Stimulated activated CD4-positive, alpha-beta T cell treated with anti-CD3 and anti-CD28 coated beads, Interleukin-12 subunit alpha, Interleukin-12 subunit beta, amount 100 ng/mL, for 4 hours (primary cell): ENCODE data around the gene STK32C.

Experiments
- DNase-seq: peaks from one replicate; pipeline ENCODE4 v3.0.0-alpha.2; 2020

The STK32C gene

DNA sequence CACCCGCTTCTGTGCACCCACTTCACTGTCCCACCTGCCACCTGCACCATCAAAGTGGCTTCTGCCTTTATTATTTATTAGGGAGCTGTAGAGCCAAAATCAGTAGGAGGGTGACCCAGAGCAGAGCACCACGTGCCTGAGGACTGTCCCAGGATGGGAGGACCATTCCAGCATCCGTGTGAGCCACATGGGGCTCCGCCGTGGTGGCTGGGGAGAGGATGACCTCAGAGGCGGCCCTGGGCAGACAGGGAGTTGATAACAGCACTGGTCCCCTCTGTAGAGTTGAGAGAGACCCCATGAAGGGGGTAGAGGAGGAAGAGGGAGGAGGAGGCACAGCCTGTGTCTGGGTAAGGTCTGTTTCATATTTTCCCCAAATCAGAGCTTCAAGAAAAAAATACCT, 129.7 kb downstream of the STK32C start:
- DNase-seq, result no peak

DNA sequence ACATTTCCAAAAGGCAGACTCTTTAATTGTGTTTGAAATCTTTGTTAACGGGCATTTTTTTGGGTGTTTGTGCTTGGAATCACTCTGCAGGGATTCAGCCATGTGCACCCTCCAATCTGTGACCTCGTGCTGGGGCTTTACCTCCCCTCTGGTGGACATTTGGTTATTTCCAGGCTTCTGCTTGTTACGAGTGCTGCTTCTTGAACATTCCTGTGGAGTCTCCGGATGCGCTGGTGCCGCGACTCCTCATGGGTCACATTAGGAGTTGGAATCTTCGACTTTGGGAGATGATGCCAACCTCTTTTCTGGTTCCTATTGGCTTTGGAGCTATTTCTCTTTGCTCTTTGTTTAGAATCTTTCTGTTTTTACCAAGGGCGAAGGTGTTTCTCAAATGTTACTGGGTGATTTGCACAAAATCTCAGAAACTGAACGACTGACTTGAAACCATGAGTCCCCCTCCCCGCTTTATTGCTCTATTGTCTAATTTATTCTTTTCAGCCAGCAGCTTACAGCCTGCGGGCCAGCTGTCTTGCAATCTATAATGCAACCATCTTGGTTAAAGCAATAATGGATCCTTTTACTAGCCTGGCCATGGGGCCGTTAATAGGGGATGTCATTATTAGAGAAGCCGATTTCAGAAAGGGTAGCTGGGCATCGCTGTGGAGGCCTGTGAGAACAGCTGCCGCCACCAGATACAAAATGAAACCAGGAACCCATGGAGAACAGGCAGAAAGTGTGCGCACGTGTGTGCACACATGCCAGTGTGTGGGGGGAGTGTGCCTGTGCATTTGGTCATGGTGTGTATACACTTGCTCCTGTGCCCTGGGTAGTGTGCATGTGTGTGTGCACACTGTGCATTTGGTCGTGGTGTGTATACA, 130.9 kb downstream of the STK32C start:
- DNase-seq, result no peak

DNA sequence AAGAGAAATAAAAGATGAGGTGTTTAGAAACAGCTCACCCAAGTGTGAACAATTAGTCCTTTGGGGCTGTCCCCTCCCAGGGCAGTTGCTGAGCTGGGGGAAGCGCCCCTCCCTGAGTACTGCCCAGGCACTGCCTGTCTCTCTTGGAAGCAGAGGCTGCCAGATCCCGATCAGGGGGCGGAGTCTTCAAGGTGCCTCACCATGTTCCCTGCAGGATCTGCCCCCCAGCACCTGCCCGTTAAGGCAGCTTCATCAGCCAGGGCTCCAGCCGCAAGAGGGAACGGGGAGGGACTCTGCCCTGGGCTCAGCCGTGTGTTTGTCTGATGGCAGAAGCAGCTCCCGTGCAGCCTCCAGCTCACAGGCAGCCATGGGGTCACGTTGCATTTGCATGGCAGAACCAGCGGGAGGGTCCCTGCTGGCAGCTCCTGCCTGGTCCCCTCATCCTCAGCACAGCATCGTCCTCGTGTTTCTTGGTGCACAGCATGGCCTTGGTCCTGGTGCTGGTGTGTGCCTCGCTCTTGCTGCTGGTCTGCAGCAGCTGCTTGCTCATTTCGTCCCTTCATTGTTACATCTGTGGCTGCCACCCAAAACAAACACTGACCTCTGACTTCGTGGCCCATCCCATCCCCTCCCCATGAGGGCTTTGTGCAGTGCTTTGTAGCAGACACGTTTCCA, 131.7 kb downstream of the STK32C start:
- no peak for DNase-seq

DNA sequence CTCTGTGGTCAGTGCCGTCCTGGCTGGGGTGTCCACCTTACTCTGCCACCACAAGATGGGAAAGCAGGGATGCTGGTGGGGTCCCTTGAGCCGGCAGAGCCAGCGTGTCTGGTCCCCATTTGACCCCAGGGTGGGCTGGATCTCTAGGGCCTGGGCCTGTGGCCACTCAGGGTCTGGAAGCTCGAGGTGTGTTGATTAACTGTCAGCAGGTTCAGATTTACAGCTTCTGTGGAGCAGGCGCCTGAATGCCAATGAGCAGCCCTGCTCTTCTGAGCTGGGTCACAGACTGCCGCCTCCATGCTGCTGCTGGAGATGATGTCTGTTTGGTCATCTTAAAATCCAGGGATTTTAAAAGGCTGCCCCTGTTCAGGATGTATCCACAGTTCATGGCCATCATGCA, 132.3 kb downstream of the STK32C start:
- DNase-seq, result no peak

DNA sequence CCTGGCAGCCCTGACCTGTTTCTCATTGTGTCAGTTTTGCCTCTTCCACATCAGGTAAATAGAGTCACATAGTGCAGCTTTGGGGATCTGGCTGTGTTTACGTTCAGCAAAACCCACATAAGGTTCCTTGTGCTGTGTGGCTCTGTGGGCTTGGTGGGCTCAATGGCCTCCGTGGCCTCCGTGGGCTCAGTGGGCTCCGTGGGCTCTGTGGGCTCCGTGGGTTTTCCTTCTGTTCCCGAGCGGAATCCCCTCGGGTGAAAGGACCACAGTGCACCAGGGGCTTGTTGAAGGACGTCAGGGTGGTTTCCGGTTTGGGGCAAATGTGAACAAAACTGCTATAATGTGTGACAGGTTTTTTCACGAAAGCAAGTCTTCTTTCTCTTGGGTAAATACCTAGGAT, 133.5 kb downstream of the STK32C start:
- no peak for DNase-seq

DNA sequence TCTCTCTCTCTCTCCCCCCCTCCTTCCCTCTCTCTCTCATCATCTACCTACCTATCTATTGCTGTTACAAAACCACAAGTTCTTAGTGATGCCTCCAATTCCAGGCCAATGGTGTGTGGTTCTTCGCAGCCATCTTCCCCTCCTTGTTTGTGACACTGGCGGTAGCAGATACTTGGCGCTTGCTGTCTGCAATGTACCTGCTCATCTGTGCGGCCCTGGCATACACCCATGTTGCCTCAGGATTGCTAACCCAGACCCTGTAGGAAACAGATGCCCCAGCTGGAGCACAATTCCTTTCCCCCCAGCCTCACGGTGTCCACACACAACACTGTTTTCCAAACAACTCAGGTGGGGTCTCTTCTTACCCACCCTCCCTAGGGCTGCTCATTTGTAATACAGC, 134.6 kb downstream of the STK32C start:
- no peak for DNase-seq

DNA sequence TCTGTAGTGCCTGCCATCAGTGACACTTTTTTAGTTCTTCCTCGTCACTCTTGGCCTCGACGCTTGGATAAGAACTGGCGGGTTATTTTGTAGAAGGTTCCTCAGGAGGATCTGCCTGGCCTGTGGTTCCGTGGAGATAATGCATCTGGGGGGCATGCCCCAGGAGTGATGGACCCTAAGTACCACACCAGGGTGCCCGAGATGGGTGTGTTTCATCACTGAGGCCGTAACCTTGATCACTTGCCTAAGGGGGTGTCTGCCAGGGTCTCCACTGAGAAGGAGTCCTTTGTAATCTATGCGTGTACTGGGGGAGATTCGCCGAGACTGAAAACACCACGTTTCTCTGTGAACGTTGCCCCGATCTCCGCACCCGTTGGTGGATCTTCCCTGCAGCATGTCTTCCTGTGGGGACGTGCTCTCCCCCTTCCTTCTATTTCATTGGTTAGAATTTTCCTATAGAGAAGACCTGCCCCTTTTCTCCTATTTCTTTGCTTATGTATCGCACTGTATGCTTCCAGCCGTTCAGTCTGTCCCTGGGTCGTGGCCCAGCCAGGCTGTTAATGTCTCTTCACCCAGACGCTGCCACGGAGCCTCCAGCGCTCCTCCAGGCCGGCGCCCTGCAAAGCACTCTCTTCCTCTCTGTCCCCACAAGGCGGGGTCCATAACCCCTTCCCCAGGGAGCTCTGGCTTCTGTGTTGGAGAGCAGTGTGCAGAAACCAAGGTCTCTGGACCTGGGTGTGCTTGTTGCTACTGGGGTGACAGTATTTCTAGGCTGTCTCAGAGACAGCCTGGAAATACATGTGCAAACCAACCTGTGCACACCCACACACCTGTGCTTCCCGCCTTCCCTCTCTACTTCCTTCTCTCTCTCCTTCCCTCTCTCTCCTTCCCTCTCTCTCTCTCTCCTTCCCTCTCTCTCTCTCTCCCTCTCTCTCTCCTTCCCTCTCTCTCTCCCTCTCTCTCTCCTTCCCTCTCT, 135.4 kb downstream of the STK32C start:
- DNase-seq, result no peak

DNA sequence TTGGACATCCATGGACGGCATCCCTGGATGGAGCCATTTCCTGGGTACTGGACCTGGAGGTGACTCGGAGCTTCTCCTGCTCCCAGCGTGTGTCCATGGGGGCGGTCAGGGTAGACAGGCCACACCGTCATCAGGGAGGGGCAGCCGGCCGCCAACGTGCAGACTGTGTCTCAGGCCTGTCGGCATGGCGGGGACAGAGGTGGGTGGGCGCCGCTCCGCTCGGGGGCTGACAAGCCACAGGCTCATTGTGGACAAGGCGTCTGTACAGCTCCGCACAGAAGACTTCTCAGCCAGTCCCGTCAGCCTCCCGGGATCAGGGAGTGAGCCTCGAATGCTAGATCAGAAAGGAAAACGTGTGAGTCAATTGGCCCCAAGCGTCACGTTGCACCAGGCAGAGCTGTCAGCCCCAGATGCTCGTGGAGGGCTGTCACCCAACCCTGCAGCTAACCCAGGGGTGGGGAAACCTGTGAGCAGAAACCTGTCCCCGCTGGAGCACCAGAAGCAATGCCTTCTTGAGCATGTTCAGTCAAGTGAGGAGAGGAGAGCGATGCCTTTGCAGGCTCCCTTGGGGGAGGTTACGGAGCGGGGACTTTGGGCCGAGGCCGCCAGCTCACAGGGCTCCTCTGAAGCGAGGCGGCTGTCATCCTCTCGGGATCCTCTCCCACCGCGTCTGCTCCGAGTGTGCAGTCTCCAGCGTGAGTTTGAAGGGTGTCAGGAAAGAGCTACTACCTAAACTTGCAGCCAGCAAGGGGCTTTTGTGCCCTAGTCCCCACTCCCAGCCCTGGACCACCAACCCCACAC, 137.0 kb downstream of the STK32C start:
- DNase-seq, result no peak

DNA sequence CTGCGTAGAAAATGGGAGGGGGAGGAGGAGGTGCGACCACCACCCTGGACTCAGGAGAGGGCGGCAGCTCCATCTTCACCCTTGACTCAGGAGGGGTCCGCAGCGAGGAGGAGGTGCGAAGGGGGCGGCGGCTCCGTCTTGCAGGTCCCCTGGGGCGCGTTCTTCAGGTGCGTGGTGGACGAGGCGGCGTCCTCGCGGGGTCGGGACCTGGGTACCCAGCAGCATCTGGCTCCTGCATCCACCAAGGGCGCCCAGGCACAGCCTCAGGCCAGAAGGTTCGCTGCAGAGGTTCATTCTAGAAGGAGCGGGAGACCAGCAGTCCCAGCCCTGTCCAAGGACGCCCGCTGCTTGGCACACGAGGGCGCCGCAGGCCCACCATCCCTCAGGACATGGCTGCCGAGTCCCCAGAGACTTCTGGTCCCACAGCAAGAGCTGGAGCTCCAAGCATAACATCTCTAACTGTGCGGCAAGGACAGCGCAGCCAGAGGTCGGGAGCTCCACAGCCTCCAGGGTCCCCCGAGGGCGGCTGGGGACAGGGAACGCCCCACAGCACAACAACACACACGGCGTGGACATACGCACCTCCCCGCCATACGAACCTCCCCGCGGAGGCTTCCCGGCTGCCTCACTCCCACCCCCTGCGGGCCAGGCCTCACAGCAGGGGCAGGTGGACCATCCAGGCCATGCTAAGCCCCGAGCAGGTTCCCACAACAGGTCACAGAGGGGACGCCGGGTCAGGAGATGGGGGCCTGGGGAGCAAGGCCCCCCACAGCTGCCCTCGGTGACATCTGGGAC, 137.8 kb downstream of the STK32C start:
- DNase-seq, result no peak

DNA sequence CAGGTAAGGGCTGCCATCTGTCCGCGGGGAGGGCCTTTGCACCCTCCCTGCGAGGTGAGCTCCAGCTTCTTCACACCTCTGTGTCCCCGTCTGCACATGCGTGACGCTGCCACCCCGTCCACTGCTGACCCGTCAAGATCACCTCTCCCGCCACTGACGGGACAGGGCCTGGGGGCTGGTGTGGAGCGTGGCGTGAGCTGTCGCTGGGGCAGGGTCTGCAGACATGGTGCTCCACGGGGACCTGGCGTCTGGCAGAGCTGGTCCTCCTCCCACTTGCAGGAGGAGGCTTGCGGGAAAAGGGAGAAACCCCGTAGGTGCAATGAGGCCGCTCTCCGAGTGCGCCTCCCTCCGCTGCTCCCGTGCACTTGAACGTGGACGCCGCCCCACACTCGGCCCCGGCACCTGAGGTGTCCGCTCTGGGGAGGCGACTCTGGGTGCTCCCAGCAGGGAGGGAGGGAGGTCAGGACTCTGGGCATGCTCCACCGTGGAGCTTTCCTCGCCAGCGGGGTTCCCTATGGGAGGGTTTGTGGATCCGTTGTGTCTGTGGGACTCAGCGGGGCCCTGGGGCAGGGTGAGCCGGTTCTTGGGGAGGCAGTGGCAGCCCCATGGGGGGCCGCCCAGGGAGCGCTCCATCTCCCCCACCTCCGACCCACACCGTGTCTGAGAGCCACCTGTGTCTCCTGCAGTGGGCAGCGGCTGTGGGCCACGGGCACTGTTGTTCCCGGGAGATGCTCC, 138.6 kb downstream of the STK32C start:
- no peak for DNase-seq

DNA sequence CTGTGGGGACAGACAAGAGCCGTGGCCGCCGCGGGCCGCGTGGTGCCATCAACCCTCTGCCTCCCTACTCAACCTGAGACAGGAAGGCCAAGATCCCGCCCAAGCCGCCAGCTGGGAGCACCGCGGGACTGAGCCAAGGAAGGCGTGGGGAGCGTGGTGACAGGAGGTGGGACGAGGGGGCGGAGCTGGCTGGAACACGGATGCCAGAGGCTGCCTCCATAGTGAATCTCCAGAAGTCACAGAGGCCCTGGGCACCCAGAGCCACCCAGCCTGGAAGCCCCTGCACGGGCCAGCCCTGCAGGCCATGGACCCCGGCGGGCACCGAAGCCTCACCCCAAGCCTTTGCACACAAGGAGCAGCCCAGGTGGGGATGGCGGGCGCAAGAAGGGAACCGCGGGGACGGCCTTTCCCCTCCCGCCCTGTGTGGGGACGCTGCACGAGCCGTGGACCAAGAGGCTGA, 139.1 kb downstream of the STK32C start:
- DNase-seq, result no peak

DNA sequence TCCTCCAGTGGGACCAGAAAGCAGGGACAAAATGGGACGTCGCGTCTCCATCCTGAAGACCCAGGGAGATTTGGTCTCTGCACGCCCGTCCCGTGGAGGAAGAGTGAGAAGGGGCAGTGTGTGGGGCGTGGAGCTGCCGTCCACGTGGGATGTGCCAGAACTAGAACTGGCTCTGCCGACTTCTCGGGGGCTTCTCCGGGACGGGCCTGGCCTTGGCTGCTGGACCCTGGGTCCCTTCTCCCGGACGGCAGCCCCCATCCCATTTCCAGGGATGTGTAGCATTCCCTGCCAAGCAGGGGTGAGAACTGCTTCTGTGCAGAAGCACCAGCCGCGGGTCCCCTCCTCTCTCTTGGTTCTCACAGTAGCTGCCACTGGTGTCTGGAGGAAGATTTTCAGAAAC, 139.8 kb downstream of the STK32C start:
- DNase-seq, result no peak

DNA sequence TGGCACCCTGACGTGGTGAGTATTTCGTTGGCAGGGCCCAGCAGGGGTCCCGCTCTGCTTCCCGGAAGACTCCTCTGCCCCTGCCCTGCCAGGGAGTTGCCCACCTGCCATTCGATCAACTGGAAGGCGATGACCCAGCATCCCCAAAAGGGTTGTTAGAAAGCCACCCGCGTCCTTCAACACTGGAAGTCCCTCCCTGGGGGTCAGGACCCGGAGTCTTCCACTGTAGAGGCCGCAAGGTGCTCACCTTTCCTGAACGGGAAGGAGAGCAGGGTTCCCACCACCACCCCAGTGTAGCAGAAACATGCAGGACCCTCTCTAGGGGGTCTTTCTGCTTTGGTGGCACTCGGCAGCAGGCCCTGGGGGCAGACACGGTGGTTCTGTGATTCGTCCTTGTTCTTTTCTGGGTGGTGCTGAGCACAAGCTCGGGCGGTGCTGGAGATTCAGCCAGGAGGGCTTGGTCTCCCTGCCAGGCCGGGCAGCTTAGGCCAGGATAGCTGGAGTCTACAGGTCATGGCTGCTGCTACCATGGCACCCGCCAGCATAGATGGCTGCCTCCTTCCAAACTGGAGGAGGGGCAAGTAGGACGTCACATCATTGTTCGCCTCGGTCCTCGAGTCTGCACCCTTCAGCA, 140.6 kb downstream of the STK32C start:
- no peak for DNase-seq

DNA sequence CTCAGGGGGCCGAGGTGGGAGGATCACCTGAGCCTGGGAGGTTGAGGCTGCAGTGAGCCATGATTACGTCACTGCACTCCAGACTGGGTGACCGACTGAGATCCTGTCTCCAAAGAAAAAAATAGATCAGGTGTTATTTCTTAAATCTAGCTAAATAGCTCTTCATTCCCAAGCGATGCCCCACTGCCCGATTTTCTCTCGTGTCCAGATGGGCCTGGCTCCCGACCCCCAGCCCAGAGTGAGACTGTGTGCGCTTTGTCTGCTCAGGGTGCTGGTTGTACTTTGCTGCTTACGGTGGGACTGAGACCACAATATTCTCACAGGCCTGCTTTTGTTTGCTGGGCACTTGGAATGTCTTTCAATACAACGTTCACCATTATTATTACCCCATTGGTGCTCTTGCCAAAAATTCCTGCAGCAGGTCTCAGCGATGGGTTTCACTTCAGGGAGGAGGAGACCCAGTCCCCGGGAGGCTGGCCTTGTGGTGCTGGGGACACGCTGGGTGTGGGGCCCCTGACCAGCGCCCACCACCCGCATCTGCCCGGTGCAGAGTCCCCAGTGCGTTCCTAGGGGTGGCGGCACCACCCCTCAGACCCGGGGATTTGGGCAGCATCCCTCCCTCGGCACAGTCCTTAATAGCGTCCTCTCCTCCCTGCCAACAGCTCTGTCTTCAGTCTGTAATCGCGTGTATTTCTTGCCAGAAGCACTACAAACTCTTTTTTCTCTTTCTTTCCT, 141.4 kb downstream of the STK32C start:
- no peak for DNase-seq

DNA sequence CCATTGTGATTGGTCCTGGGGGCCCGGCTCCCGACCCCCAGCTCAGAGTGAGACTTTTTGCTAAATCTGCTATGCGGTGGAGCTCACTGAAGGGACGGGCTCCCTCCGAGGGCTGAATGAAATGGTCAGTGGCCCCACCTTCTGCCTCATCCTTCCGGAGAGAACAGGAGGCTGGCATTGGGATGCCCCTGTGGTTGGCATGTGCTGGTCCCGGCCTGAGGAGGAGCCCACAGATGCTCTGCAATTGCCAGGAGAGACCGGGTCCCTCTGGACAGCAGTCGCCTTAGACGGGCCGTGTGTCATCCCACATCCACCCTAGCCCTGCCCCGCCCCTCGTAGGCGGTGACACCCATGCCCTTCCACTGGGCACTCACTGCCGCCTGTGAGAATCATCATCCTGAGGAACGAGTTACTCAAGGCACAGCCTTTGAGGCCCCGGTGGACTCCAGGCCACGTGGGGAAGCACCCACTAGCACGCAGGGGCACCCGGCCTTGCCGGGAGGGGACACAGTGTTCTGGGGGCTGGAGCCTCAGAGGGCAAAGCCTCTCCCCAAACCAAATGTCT, 142.3 kb downstream of the STK32C start:
- no peak for DNase-seq

DNA sequence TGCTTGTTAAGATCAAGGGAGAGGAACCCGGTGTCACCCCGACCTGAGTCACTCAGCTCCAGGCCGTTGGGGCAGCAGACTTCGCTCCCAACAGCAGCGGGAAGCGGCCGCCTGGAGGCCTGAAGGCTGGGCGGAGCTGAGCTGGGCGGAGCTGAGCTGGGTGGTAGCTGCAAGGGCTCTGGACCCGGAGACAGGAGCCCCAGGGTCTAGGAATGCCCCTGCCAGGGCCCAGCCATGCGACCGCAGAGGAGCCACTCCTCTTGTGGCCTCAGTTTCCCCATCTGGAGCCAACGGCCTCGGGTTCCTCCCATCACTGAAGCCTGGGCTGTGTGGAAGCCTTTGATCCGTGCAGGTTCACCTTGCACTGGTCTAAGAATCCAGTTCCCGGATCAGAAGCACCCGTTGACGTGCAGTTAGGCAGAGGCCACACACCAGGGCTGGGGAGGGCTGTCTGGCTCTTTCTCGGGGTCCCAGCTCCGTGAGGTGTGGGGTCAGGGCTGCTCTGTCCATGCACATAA, 142.9 kb downstream of the STK32C start:
- DNase-seq, result no peak

DNA sequence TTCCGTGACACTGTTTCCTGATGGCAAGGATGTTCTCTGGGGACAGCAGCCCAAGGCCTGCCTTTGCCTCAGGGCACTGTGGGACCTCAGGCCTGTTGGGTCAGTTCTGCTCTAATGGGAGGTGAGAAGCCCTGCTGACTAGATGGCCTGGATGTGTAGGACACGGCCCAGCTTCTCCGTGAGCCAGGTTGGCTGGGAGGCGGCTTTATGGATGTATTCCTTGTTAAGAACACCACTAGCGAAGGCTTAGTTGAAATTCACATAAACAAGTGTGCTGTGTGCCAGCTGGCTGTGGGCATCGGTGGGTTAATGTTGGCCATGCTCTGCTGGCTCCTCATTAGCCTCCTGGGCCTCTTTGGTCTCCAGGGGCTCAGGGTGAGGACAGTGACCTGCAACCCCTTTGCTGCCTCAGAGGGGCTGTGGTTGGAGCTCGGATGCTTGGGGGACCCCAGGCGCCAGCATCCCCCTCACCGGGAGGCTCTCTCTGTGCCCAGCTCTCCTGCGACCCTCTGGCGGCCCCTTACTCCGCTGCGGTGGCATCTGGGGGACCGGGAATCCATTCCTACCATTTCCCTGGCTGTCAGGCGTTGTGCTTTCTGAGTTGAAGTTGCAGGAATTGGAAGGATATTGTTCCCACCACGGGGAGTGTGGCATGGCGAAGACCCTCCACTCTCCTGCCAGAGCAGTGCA, 143.8 kb downstream of the STK32C start:
- DNase-seq, result no peak

DNA sequence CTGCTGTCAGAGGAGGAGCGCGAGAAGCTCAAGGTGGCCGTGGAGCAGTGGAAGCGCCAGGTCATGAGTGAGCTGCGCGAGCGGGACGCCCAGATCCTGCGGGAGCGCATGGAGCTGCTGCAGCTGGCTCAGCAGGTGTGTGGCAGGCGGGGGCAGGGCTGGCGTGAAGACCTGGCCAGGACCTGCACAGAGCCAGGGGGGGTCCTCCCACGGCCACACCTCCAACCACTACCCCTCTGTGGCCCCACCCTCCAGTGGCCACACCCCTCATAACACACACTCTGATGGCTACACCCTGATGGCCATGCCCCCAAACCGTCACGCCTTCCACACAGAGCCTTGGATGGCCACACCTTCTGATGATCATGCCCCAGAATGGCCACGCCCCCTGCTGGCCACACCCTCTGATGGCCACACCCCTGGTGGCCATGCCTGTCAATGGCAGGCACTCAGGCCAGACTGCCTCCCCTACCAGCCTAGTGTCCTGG, 144.4 kb downstream of the STK32C start:
- no peak for DNase-seq
